Central memory CD4-positive, alpha-beta T cell (primary cell): ENCODE results near the gene ASF1A.

ENCODE experiments used
- DNase-seq: peaks from one replicate; pipeline ENCODE4 v3.0.0; 2022

ASF1A gene

DNA sequence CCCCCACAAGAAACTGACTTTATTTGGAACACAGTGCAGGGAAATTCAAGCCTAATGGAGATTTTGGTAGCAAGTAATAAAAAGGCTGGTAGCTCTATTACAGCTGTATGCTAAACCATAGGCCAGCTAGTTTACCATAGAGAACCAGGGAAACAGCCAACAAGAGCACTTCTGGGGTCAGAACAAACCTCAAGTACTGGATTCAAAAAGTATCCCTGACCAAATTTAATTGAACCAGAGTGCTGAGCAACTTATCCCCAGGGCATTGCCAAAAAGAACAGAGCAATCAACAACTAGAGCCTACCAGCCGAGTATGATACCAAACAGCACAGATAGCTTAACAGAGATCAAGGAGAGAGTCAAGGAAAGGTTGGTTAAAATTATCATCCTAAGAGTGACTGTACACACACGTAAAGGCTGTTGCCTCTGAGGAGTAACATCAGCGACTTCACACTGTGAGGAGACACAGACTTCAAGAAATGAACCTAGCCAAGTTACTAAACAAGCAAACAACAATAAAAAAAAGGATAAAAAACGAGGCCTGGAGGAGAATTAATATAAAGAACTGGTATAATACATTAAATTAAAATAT lies 11.5 kb upstream of the ASF1A start:
- DNase-seq: no peak

DNA sequence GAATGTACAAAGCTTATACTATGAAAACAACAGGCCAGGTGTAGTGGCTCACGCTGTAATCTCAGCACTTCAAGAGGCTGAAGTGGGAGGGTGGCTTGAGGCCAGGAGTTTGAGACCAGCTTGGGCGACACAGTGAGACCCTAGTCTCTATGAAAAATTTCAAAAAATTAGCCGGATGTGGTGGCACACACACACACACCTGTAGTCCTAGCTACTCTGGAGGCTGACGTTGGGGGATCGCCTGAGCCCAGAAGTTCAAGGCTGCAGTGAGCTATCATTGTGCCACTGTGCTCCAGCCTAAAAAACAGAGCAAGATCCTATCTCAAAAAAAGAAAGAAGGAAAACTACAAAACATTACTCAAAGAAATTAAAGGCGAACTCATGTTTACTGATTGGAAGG lies 7.3 kb upstream of the ASF1A start:
- DNase-seq: no peak

DNA sequence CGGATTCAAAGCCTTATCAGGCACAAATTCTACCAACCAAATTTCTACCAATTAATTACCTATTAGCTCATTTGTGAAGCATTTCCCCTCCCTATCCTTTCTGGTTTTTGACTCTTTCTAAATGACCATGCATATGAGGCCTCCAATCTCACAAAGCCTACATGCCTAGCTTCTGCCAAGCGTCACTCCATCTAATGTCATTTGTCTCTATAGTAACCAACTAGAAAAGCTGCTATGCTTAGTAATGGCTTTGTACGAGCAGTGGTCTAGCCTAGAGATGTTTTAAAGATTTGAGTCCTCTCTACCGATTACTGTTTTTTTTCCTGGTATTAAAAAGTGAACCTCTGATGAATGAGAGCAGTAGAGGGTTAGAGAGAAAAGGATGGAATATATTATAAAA lies 4.8 kb upstream of the ASF1A start:
- no peak for DNase-seq

DNA sequence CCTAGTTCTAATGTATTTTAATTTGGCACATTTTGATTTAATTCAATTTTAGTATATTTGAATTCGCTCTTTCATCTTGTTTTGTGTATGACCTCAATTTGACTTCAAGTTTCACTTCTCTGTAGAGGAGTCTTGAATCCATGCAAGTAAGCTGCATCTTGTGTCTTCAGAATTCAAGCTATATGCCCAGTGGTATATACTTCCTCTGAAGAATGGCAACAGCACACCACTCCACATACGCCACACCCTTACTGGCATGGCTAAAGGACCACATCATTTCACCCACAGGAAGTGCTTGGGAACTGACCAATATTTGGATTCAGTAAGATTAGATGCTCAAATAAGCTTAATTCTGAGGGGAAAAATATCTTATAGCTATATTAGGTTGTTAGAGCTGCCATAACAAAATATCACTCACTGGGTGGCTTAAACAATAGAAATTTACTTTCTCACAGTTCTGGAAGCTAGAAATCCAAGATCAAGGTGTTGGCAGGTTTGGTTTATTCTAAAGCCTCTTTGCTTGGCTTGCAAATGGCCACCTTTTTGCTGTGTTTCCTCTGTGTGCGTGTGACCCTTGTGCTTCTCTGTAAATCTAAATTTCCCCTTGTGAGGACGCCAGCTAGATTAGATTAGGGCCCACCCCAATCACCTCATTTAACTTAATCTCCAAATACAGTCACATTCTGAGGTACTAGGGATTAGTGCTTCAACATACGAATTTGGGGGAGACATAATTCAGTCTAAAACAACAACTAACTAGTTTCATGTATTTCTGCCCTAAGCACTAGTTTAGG lies 2.8 kb upstream of the ASF1A start:
- peak; percentile 6 for DNase-seq

DNA sequence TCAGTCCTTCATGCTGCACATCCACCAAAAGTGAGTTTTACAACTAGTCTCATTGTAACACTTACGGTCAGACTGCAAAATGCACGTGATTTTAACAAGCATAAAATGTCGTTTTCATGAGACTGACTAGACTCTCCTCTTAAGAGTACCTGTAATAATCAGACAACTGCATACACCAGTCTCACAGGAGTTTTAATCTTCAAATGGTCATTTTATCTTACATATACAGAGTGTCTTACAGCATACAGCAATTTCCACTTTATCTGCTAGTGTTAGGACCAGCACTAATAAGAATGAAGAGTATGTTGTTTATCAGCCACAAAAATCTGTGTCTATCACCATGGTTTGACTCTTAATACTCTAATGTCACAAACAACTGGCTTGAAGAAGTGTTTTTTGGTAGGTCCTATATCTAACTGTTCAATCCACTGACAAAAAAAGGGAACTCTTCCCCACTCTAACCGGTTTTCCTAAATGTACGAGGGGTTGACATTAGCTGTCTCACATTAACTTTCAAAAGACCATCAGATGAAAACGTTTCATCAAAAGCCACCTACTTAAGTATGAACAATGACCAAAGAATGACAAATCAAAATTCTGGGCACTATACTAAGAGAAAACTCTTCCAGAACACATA lies 1.5 kb upstream of the ASF1A start:
- DNase-seq: peak; percentile 3

DNA sequence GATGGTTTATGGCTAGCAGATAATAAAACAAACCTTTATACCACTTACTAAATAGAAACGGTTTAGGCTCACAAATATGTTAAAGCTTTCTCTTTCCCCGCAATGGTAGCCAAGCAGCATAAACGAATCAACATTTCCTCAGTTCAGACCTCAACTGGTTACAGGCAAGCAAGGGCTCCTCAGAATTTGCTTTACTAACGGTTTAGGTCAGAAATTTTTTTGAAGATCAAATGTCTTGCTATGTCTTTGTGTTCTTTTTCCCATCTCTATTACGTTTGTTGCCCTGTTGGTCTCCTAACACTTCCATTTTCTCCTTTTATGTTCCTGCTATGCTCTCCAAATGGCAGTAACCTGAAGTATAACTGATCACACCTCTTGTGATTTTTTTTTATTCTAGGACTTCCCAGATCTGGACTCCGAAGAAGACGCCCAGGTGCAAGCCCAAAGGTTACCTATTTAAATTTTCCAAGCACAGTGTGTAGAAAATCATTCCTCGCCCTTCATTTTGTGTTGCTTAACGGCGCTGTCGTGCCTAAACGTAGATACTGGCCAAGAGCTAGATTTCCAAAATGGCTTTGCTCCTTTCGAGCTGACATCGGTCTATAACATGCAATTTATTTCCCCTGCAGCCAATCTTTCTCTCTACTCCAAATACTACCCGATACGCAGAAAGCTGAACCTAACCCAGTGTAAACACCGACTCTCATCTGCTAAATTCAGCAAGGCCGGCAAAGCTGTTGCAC lies 717 bp upstream of the ASF1A start:
- no peak for DNase-seq

DNA sequence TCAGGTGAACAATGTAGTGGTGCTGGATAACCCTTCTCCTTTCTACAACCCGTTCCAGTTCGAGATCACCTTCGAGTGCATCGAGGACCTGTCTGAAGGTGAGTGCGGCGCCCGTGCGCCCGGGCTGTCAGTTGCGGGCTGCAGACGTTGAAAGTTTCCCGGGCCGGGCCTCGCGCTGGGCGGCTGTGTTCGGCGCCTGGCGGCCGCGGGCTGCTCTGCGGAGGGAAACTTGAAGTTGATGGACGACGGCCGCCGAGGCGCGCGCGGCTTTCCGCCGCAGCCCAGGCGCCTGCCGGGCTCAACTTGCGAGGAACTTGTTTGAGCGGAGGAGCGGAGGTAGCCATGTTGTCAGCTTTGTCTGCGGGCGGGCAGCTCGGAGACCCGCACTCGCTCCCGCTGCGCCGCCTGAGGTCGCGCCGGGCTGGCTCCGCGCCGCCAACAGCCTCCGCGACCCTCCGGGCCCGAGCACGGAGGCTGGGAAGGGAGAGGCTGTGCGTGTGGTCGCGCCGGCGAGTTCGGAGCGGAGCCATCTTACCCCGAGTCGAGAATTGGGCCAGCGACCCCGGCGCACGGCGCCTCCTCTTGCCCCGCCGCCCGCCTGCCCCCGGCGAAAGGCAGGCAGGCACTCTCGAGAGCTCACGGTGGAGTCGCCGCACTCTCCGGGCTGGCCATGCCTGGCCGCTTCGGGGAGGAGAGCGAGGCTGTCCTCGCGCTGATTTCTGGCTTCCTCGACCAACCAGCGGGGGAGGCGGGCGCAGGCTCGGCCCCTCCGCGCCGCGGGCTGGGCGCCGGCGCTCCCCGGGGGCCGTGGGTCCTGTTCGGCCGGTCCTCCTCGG lies 691 bp downstream of the ASF1A start:
- DNase-seq: peak; percentile 75

DNA sequence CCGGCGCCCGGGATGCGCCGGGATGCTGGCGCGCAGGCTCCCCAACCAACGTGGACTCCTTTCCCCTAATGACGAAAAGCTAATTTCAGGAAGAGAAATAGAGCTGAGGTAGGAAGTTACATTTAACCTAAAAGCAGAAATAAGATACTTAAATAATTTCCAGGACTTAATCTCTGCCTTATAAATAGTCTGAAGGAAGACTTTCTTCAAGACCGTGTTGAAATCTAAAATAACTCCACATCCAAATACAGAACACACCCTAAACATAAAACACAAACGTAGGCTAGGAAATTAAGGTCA lies 1.3 kb downstream of the ASF1A start:
- no peak for DNase-seq

DNA sequence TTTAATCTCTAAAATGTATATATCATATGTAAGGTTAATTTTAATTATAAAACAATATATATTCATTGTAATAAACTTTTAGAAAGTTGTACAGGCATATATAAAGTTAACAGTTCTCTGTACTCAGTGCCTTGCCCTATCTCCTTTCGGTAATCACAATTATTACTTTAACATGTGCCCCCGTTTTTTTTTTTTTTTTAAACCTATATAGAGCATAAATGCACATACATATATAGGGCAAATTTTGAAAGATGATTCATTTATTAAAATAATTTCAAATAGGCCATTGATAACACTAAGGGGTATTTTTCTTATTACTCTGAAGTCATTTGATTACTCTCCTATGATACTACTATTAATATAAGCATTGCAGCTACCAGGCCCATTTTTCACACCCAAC lies 1.9 kb downstream of the ASF1A start:
- no peak for DNase-seq

DNA sequence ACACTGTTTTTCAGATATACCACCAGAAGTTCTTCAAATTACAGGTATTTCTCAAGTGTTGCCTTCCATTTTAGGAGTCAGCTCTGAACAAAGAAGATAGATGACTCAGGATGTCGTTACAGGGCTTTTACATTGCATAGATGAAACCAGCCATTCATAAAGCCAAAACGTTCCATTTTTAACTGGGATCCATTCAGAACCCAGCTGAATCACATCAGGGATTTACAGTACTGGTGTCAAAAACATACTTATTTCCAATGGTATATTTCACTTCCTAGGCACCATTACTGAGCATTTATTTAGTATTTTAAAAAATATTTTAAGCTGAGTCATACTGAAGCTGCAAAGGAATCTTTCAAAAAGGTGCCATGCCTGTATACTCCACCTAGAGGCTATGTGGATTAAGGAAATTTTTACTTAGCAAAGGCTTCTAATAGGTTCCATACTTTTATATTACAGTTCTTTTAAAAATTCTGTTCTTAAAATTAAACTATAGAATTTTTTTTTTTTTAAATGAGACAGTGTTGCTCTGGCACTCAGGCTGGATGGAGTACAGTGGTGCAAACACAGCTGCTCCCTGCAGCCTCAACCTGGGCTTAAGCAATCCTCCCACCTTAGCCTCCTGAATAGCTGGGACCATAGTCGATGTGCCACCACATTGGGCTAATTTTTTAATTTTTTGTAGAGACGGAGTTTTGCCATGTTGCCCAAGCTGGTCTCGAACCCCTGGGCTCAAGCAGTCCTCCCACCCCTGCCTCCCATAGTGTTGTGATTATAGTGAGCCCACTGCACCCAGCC lies 2.6 kb downstream of the ASF1A start:
- DNase-seq: peak; percentile 46

DNA sequence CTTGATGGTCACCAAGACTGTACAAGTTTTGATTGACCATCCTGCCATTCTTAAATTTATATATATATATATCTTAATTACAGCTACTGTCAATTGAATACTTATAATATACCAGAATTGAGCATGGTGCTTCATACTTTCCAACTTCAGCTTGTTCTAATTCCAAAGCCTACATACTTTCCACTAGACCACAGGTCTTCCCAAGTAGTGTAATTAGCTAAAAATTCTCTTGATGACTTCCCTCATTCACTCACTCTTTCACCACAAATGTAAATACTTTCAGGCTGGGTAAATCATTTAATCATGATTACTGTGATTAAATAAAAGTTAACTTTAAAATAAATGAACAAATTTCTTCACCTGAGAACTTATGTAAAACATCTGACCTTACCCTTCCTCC lies 3.4 kb downstream of the ASF1A start:
- no peak for DNase-seq

DNA sequence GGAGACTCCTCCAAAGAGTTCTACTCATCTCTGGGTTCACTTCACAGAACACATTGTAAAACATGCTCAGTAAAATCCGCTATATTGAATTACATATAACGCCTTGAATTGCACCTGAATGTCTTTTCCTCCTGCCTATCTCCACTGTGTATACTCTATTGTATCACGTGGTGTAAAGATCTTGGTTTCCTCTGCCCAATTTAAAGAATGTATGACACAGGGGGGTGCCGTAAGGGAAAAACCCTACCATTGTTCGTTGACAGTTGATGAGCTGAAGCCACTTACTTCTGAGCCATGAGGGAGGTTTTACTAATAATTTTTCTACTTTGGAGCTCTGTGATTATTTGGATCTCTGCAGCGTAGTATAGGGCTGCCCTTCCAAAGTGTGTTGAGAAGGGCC lies 6.0 kb downstream of the ASF1A start:
- peak; percentile 40 for DNase-seq

DNA sequence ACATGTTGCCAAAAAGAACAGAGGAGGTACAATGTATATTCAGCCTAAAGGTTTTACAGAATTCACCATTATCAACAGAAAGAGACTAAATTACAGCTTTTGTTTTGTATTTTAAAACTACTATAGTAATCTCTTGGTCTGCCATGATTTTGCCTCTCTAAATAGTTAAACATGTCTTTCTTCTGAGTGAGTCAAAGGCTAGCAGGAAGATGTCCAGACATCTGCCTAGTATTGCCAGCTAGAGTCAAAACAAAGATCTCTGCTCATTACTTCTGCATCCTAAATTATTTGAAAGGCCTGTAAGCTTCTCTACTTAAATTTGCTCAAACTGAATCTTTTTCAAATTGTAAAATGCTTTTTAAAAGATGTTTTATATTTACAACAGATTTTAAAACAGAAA lies 8.8 kb downstream of the ASF1A start:
- no peak for DNase-seq

DNA sequence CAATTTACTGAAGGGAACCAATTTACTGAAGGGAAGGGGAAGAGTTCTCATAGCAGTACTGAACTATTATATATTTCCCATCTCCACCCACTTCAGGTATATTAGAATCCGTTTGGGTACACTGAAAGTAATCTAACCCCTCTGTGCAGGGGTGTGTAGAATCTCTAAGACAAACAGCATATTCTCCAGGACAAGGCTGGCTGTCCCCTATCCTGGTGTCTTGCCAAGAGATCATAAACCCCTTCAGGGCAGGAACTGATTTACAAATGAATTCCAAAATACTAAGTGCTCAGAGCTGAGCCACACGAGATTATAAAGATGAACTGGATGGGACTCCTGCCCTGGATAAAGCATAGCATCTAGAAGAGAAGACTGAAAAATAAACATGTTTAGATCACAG lies 9.2 kb downstream of the ASF1A start:
- DNase-seq: no peak

DNA sequence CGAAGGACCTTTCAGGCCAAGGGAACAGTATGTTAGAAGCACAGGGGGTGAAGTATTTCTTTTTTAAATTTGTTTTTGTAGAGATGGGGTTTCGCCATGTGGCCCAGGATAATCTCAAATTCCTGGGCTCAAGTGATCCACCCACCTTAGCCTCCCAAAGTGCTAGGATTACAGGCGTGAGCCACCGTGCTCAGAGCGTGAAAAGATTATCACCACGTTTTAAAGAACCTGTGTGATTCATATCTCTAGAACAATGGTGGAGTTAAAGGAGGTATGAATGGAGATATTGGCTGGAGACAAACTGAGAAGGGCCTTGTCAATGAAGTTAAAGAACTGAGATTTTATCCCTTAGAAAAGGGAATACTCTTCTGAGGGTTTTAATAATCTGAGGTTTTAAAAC lies 9.7 kb downstream of the ASF1A start:
- DNase-seq: no peak

DNA sequence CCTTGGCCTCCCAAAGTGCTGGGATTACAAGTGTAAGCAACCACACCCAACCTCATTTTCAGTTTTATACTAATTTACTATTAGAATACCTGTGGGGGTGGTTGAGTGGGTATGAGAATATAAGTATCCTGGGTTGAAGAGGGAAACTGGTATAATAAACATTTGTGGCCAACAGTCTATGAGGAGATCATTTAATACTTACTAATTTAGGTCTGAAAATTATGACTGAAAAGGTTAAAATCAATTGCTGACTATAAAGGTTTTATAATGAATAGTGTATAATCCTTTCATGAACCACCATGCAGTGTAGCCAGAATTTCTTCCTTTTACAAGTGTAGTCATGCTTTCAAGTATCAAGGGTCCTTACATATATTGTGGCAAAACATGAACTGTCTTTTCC lies 11.1 kb downstream of the ASF1A start:
- no peak for DNase-seq

DNA sequence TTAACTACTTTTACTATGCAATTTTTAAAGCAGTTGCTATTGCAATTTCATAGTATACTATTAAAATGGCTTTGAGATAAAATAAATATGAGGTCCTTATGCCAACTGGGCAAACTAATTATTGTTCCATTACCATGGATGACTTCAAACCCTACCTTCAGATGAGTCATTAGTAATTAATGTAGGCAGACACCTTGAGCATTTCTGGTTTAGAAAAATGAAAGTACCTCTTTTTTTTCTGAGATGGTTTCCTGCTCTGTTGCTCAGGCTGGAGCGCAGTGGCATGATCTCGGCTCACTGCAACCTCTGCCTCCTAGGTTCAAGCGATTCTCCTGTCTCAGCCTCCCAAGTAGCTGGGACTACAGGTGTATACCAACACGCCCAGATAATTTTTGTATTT lies 11.9 kb downstream of the ASF1A start:
- DNase-seq: peak; percentile 7

DNA sequence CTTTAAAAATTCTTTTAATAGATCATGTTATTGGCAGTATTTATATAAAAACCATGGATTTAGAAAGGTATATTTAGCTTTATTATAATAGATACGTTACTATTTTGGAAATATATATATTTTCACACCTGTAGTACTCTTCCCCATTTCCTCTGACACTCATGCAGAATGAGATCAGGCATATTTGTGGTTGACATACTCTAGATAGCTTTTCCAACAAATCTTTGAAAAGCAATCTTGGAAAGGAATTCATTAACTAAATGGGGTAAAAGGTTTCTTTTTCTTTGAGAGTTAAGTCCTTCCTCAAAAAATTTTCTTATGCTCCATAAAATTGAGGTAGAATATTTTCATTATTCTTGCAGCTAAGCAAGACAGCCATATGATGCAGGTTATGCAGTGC lies 14.5 kb downstream of the ASF1A start:
- no peak for DNase-seq

DNA sequence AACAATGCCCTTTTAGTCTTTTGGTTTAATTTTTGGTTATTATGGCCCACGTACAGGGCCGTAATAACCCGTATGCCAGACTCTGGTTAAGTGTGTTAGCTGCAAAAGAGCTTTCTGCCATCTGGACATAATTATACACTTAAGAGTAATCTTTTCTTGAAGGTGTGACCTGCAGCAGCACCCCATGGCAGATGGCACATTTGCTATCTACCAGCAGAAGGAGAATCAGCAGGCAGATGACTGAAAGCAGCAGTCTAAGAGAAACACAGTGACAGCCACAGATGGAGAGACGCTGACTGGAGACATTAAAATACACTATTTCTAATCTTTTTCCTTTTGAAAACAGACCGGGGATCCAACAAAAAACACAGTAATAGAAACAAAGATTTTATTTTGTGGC lies 18.7 kb downstream of the ASF1A start:
- no peak for DNase-seq

DNA sequence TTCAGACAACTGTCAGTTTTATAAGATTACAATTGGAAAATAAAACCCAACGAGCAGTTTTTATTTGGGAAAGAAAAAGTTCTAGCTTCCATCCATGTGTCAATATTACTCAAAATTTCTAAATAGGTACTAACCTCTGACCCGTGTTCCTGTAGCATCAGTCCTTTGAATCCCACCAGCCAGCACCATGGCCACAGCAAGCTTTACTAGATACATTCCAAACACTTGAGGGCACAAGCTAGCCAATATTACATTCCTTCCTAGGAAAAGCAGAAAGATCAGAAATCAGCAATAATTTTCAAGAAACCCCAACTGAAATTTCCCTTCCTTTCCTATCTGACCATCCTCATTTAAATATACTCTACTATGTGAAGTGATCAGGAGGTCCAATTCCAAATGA lies 19.2 kb downstream of the ASF1A start:
- DNase-seq: no peak

DNA sequence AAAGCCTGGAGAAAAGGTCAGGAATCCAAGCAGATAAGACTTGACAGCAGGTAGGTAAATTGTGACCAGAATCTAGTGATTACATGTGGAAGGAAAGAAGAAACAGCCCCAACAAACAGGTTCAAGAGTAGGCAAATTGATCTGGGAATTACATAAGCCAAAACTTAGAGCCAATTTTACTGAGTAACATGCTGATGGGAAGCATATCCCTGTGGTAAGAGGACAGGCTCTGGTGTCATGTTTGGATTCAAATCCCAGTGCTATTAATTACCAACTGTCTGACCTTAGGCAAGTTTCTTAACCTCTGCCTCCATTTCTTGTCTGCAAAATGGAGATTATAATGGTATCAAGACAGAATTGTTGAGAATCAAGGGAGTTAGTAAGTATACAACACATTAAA lies 20.6 kb downstream of the ASF1A start:
- no peak for DNase-seq
